Thyroid gland (tissue), 4 donors: ENCODE data around the gene BTNL8.

ENCODE experiments used
- CTCF ChIP-seq, 6 experiments: fragments of 200-600 bp in 3 of 6; fragments of 450-650 bp in 3 of 6; sonication (generic) in 3 of 6; IDR thresholded peaks; one replicate each; pipeline ENCODE4 v1.5.1; 2016 to 2019; ENCODE audit warnings: antibody characterized with exemption in 6 of 6, mild to moderate bottlenecking in 2 of 6, inconsistent platforms in 1 of 6, moderate library complexity in 1 of 6
- POLR2A ChIP-seq, 2 donors: fragments of 450-650 bp; IDR thresholded peaks; one replicate each; pipeline ENCODE4 v1.6.1; 2017; ENCODE audit warnings: antibody characterized with exemption in 2 of 2, mild to moderate bottlenecking in 2 of 2, moderate library complexity in 1 of 2

- TF ChIP-seq CTCF (IDR thresholded peaks at IDR 0.05) (no peak), POLR2A (IDR thresholded peaks at IDR 0.05) (no peak)
Measured at GRCh38 chr5:180849827-180850226, 49.1 kb upstream of the BTNL8 start.
